ENCODE results near the gene CLIC5.
A peak's percentile ranks its signal among the peaks of the same experiment; 100 is the strongest.
"Not testable (repeated sequence)": the region's sequence is repeated elsewhere in the genome, so short reads cannot be mapped to it uniquely, and the experiment has no call there.

The CLIC5 gene

DNA sequence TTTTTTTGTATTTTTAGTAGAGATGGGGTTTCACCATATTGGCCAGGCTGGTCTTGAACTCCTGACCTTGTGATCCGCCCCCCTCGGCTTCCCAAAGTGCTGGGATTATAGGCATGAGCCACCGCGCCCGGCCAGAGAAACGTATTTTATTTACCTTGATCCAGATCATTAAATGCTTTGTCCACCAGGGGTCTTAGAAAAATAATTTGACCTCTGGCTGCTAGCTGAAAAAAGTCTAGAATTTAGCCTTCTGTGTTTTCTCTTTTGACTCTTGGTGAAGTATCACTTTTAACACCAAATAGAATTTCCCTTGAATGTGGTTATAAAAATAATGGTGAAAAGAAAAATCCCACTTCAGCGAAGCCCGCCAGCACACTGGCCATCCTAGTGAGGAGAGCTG is 89.2 kb downstream of the CLIC5 start:
- DNase-seq, result not testable (repeated sequence)

- no peak for DNase-seq
Observed at GRCh38 chr6:45924763-45925342, 90.8 kb downstream of the CLIC5 start.

DNA sequence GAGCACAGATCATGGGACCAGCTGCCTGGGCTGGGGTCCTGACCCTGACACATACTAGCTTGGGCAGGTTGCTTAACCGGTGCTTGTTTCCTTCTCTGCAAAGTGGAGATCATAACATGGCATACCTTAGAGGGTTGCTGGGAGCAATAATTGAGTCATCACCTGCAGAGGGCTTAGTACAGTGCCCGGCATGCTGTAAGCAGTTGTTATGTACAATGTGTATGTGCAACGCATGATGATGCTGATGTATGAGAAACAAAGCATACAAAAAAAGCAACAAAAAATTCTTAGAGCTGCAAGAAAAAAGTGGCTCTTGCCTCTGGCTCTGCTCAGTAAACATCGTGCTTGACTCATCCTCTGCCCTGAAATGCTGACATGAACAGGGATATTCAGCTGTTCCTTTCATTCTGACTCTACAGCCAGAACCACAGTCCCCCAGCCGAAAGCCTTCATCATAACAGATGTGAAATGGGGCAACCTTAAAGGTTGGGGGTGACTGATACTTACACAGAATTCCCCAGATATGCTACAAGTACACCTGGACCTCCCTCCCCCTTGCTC is 91.7 kb downstream of the CLIC5 start:
- DNase-seq, result peak; percentile 59

DNA sequence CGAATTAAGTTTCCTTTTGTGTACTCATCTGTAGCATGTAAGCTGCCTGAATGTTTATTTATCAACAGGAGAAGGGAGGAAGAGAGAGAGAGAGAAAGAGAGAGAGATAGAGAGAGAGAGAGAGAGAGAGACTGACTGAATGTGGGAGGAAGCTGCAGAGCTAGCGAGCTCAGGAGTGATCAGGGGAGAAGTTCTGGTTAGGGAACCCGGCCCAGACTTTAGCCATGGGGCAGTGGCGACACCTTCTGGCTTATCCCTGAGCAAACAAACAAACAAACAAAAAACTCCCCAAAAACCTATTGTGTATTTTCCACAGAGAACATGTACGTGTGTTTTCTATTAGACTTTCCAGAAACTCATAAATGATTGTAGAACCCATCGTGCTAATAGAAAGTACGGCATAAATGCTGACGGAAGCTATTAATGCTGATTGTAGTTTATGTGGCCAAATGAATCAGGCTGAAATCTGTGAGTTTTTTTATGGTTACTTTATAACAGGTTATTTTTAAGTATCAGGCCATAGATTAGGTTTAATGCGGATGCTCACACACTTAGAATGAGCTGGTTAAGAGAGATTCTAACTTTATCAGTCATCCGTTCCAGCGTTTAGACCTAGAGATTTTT is 92.8 kb downstream of the CLIC5 start:
- DNase-seq, result peak; percentile 83

GRCh38 chr6:45921691-45922281 is 93.9 kb downstream of the CLIC5 start:
- peak; percentile 51 for DNase-seq

DNA sequence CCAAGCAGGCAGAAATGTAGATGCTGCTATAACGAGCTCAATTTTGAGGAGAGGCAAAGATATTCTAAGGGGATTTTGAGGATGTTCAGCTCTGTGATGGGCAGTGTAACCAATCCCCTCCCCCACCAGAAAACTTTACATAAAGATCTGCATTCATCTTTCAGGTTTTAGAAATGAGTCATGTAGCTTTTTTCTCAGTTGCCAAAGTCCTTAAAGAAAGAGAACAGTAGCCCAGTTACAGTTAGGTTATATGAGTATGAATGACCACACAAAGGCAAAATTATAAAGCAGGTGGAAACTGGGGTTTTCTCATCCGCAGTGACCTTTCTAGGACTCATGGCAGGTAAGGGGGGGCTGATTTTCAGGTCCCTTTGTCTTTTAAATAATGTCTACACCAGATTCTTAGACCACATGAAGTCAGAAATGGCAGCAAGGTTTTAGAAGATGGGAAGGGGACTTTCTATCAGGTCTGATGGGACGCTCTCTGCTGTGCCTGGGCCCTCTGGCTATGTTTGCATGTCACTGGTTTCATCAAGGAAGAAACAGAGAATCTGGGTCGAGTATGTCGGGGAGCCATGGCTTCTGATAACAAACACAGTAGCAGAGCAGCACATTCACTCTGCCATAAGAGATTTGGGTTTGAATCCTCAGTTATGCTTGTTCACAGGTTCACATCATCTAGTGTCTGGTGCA is 94.7 kb downstream of the CLIC5 start:
- DNase-seq, result peak; percentile 43

- DNase-seq, result no peak
Observed at GRCh38 chr6:45917439-45917838, 98.2 kb downstream of the CLIC5 start.

- DNase-seq, result peak; percentile 47
Observed at GRCh38 chr6:45916692-45917091, 99.0 kb downstream of the CLIC5 start.

DNA sequence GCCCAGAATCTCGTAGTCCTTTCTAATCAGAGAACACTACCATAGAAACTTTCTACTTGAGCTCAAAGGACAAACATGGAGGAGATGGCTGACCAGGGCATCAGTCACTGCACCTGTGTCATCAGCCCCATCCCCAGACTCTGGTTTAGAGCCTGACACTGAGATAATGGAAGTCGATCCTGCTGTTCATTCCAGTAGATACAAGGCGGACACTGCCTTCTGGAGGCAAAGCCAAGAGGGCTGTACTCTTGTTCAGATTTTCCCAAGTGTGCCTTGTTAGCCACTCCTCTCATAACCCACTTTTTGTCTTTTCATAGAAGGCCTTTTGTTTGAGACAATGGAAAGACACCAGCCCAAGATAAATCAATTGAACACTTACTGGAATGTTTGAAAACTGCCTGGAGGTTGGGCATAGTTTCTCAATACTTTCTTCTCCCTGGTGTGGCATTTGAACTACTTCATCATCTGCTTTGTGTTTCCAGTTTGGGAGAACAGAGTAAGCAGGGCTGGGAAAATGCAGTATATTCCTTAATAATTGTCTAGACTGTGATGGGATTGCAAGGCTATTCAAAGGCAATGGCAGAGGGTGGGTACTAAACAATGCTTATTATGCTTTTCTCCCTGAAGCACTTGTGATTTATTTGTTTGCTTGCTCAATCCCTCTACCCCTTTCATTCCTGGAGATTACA is 99.7 kb downstream of the CLIC5 start:
- DNase-seq, result no peak

GRCh38 chr6:45911691-45912090 is 104.0 kb downstream of the CLIC5 start:
- DNase-seq, result no peak

DNA sequence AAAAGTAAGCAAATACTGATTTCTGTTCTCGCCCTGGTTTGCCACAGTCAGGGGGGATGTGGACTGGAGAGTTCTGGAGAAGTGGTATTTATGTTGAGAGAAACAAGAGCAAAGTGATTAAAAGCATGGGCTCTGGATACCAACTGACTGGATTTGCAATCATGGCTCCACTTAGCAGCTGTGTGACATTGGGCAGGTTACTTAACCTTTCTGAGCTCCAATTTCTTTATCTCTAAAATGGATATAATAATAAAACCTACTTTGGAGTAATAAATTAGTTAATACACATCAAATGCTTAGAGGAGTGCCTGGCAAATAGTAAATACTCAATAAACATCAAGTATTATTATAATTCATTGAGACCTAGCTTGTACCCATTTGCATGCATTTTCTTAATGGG is 111.7 kb downstream of the CLIC5 start:
- DNase-seq, result no peak

GRCh38 chr6:45902984-45903383 is 112.7 kb downstream of the CLIC5 start:
- no peak for DNase-seq

GRCh38 chr6:45901767-45902650 is 113.7 kb downstream of the CLIC5 start:
- no peak for DNase-seq

GRCh38 chr6:45900808-45901752 is 114.6 kb downstream of the CLIC5 start:
- DNase-seq, result peak; percentile 55

DNA sequence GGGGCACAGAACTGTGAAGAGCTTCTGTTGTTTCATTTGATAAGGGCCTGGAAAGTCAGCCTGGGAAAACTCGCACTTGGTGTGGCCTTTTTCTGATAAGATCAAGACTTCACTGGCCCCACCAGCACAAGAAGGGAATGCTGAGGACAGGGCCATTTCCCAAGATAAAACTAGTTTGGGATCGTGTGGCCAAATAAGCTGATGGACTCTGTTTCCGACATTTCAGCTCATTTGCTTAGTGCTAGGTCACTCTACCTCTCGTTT is 116.0 kb downstream of the CLIC5 start:
- no peak for DNase-seq

DNA sequence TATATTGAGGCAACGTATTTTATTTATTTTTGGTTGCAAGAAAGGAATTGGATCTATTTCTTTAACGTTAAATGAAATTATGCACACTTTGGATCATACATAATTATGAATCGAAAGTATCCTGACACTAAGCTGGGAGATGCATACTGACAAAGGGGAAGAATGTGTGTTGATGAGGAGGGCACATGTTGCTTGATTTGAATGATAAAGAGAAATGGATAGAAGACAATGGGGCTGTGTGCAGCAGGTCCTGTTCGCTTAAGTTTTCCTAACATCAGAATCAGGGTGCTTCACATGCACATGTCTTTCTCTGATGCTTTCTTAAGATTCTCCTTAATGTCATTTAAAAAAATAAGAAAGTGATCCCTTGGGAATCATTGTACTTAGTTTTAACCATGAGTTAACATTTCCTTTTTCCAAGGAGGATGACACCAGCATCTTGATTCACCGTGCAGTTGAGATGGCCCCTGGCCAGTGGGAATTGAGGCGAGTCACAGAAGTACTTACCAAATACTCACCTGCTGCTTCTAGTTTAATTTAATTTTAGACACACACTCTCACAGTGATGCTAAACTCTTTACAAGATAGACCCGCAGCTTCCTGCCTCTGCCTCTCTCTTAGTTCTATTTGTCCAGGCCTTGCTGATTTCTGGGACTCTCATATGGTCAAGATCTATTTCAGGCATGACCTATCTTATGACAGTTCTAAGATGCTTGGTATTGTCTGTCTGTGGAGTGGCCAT is 116.5 kb downstream of the CLIC5 start:
- no peak for DNase-seq

DNA sequence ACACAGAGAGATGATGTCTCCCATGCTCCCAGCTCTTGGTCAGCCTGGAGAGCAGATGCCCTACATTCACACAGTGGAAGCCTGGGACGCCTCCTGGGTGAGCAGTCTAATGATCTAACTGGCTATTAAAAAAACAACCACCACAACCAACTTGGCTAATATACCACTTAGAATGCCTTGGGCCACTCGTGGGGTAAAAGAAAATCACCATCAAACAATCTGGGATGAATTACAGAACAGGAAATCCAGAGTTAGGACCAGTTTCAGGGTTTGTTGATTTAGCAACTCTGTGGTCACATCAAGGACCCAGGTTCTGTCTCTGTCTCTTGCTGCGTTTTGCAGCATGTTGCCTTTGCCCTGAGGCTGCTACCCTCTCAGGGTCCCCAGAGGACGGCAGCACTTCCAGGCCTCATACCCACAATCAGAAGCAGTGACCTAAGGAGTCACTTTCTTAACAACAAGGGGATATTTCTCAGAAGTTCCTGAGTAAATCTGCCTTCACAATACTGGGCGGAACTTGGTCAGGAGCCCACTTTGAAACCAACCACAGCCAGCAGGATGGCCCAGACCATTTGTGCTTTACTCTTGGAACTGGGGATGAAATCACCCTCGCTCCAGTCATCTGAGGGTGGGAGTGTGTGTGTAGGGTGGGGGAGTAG is 118.7 kb downstream of the CLIC5 start:
- DNase-seq, result peak; percentile 80

DNA sequence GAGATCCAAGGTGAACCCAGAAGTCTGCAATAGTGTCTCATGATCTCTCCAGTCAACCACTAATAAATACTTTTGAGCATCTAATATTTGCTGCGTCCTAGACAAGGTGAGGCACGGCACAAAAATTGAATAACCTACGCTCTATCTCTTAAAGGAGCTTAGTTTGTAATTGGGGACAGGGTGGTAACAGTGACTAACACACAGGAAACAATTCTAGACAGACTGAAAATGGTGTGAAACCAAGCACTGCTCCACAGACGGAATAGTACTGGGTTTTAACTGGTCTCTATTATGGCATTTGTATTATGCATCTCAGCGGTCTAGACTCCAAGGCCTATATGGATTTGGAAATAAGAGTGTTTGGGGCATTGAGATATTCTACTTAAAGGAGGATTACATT is 120.1 kb downstream of the CLIC5 start:
- no peak for DNase-seq

GRCh38 chr6:45892696-45893245 is 122.9 kb downstream of the CLIC5 start:
- no peak for DNase-seq
